ENCODE measurements around the gene EXOG.

EXOG gene

GRCh38 chr3:38545983-38546382, 49.8 kb downstream of the EXOG start:
- no peak for DNase-seq (ENCODE audit: low read depth)

- DNase-seq (ENCODE audit: low read depth) = no peak
Observed at GRCh38 chr3:38548154-38548931, 52.2 kb downstream of the EXOG start.

- DNase-seq (ENCODE audit: low read depth) = no peak
Observed at GRCh38 chr3:38549082-38549481, 52.9 kb downstream of the EXOG start.

- DNase-seq (ENCODE audit: low read depth) = no peak
Observed at GRCh38 chr3:38549486-38549885, 53.3 kb downstream of the EXOG start.

- DNase-seq (ENCODE audit: low read depth) = no peak
Observed at GRCh38 chr3:38549957-38550840, 54.1 kb downstream of the EXOG start.

GRCh38 chr3:38551026-38551832, 55.1 kb downstream of the EXOG start:
- no peak for DNase-seq (ENCODE audit: low read depth)

GRCh38 chr3:38552364-38552763, 56.2 kb downstream of the EXOG start:
- DNase-seq (ENCODE audit: low read depth) = no peak

GRCh38 chr3:38553071-38553470, 56.9 kb downstream of the EXOG start:
- no peak for DNase-seq (ENCODE audit: low read depth)

- no peak for DNase-seq (ENCODE audit: low read depth)
Observed at GRCh38 chr3:38554127-38554827, 58.1 kb downstream of the EXOG start.

- no peak for DNase-seq (ENCODE audit: low read depth)
Observed at GRCh38 chr3:38555149-38555840, 59.2 kb downstream of the EXOG start.

- no peak for DNase-seq (ENCODE audit: low read depth)
Observed at GRCh38 chr3:38555926-38556325, 59.8 kb downstream of the EXOG start.

GRCh38 chr3:38556640-38557358, 60.7 kb downstream of the EXOG start:
- DNase-seq (ENCODE audit: low read depth) = no peak

- no peak for DNase-seq (ENCODE audit: low read depth)
Observed at GRCh38 chr3:38558864-38559263, 62.7 kb downstream of the EXOG start.

GRCh38 chr3:38560284-38560683, 64.1 kb downstream of the EXOG start:
- no peak for DNase-seq (ENCODE audit: low read depth)

- no peak for DNase-seq (ENCODE audit: low read depth)
Observed at GRCh38 chr3:38560996-38561717, 65.0 kb downstream of the EXOG start.

GRCh38 chr3:38561746-38562466, 65.8 kb downstream of the EXOG start:
- no peak for DNase-seq (ENCODE audit: low read depth)

GRCh38 chr3:38562467-38562925, 66.4 kb downstream of the EXOG start:
- DNase-seq (ENCODE audit: low read depth) = no peak

GRCh38 chr3:38563070-38563885, 67.1 kb downstream of the EXOG start:
- DNase-seq (ENCODE audit: low read depth) = no peak

All from stimulated activated CD8-positive, alpha-beta memory T cell treated with anti-CD3 and anti-CD28 coated beads, Interleukin-15, amount 100 ng/mL, for 1 hour (primary cell).